Lower lobe of right lung (tissue), 2 donors: ENCODE results near the gene JUNB. TPM values are rescaled to one million over a fixed set of nuclear protein-coding genes. Genes with fewer than 3 reads are reported as not detected.

Experiments
- ATAC-seq, 2 donors: fragments of 200-7000 bp; cut with Tn5 transposase; one replicate each; pipeline ENCODE4 v1.9.1; 2020 to 2022; ENCODE audit warnings: mild to moderate bottlenecking in 2 of 2, moderate library complexity in 2 of 2
- DNase-seq: peaks from one replicate; pipeline ENCODE4 v3.0.0-alpha.2; 2020
- H3K27ac ChIP-seq: fragments of 200-600 bp; one replicate; pipeline ENCODE4 v1.8.0; 2022
- H3K27me3 ChIP-seq: fragments of 200-600 bp; one replicate; pipeline ENCODE4 v1.8.0; 2022; ENCODE audit warnings: low read depth
- H3K36me3 ChIP-seq: fragments of 200-600 bp; one replicate; pipeline ENCODE4 v1.8.0; 2022; ENCODE audit warnings: mild to moderate bottlenecking
- H3K4me1 ChIP-seq: fragments of 200-600 bp; one replicate; pipeline ENCODE4 v1.8.0; 2022
- H3K4me3 ChIP-seq: fragments of 200-600 bp; one replicate; pipeline ENCODE4 v1.8.0; 2022; ENCODE audit warnings: mild to moderate bottlenecking
- H3K9me3 ChIP-seq: fragments of 200-600 bp; one replicate; pipeline ENCODE4 v1.8.0; 2022
- intact Hi-C: fragments of 100-400 bp; cut with DNase I; formaldehyde crosslinking; loops from one replicate; pipeline ENCODE4 v1.11.0; 2022
- total RNA-seq: library from RNA; stranded (reverse); fragmentation: NEBNext Ultra II Directional; extraction: Animal tissue kit (Norgen Biotek cat#: 25700); gene quantifications from one replicate; pipeline ENCODE4 v1.2.1, GENCODE V29; 2021
- TF ChIP-seq, protein P1 (sequence below): fragments of 200-600 bp; IDR thresholded peaks from one replicate; pipeline ENCODE4 v1.8.0; 2022; ENCODE audit warnings: antibody characterized with exemption, mild to moderate bottlenecking
- donor health status: DM: no; HTN: yes; CAD: no; lungs with severe emphysema.

JUNB gene
- total RNA-seq, 1 donor from 2014 or later: 131 TPM

DNA sequence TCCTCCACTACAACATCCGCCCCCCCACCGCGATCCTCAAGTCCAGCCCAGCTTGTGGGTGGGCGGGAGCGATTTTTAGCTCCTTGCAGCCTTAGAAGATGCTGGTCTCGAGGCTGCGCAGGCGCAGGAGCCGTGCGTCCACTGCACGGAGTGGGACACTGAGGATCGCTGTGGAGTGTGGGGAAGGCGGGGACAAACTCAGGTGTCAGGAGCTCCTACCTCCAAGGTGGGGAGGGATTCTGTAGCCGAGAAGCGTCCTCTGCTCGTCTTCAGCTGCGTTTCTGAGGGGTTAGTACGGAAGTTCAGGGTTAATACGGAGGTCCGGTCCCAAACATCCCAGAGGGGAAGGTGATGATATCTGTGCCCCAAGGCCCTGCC, 43.3 kb downstream of the JUNB start, which contains the start of gene RTBDN:
Gene RTBDN, minus strand, starts transcription at position 14 of the 378 bp plus-strand sequence. CDS start 4,600 bp downstream, outside the sequence.
- H3K27ac ChIP-seq: no peak within 1 kb of the TSS
- DNase-seq (no peak), ATAC-seq (no peak)
- no peaks in the 10 kb centered on the region for H3K9me3 ChIP-seq
- peak within 1 kb of the TSS; percentile 47 for H3K4me3 ChIP-seq
- no peaks in the 10 kb centered on the region for H3K36me3 ChIP-seq
- H3K27me3 ChIP-seq: peaks cover 90% of the 10 kb centered on the region
- H3K4me1 ChIP-seq: peaks cover 18% of the 10 kb centered on the region
- intact Hi-C loops: no loop called here
- TF ChIP-seq, protein P1, sequence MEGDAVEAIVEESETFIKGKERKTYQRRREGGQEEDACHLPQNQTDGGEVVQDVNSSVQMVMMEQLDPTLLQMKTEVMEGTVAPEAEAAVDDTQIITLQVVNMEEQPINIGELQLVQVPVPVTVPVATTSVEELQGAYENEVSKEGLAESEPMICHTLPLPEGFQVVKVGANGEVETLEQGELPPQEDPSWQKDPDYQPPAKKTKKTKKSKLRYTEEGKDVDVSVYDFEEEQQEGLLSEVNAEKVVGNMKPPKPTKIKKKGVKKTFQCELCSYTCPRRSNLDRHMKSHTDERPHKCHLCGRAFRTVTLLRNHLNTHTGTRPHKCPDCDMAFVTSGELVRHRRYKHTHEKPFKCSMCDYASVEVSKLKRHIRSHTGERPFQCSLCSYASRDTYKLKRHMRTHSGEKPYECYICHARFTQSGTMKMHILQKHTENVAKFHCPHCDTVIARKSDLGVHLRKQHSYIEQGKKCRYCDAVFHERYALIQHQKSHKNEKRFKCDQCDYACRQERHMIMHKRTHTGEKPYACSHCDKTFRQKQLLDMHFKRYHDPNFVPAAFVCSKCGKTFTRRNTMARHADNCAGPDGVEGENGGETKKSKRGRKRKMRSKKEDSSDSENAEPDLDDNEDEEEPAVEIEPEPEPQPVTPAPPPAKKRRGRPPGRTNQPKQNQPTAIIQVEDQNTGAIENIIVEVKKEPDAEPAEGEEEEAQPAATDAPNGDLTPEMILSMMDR: no peak

DNA sequence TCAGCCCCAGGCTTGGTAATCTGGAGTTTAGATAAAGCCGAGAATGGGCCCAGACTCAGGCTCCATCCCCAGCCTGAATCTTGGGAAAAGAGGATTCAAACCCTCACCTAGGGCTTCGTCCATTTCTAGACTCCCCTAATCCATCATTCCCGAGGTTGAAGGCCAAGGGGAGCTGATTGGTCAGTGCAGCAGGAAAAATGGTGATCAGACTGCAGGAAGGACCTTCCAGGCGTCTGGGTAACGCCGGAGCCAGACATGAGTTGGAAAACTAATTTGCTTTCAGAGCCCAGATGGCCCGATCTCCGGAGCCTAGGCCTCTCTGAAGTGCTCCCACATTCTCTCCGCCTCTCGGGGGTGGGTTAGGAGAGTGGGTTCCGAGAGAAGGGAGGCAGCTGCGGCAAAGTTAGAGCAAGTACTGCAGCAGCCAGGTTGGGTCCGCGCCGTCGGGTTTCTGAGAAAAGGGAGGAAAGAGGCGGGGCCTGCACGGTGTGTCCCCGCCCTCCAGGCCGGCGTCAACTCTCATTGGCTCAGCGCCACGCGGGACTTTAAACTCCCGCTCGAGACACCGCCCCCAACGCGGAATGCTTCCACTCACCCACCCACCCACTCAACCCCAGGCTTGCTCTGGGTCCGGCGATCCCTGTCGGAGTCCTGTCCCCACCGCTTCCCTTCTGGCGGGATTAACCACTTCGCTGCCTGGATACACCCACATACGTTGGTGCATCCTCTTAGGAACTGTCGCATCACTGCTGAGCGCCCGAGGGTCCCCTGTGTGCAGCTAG, 43.9 kb downstream of the JUNB start:
- intact Hi-C loops: no loop called here
- Histone ChIP-seq H3K9me3 (no peaks in the 10 kb centered on the region), H3K4me3 (no peak overlapping the region), H3K4me1 (peaks cover 18% of the 10 kb centered on the region), H3K27ac (no peak overlapping the region), H3K36me3 (no peaks in the 10 kb centered on the region), H3K27me3 (peaks cover 90% of the 10 kb centered on the region)
- peak; percentile 57 for DNase-seq
- TF ChIP-seq, protein P1: no peak
- ATAC-seq: peak in 1 of 2 donors; percentile 2

DNA sequence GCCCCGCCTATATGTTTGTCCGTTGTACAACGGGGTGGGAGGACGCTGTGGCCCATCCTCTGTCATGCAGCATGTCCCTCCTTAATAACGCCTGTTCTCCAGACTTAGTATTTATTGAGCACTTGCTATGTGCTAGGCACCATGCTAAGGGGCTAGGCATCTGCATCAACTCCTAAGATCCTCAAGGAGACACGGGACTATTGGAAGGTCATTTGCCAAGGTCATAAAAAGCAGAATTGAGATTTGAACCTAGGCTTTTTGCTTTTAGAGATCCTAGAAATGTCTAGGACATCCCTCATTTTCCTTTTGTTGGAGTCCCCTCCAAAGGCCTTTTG, 45.2 kb downstream of the JUNB start:
- Histone ChIP-seq H3K27ac (no peak overlapping the region), H3K9me3 (no peaks in the 10 kb centered on the region), H3K4me3 (no peak overlapping the region), H3K36me3 (no peaks in the 10 kb centered on the region), H3K4me1 (peaks cover 28% of the 10 kb centered on the region), H3K27me3 (peaks cover 92% of the 10 kb centered on the region)
- DNase-seq (no peak), ATAC-seq (no peak)
- intact Hi-C loops: no loop called here
- TF ChIP-seq, protein P1: no peak

DNA sequence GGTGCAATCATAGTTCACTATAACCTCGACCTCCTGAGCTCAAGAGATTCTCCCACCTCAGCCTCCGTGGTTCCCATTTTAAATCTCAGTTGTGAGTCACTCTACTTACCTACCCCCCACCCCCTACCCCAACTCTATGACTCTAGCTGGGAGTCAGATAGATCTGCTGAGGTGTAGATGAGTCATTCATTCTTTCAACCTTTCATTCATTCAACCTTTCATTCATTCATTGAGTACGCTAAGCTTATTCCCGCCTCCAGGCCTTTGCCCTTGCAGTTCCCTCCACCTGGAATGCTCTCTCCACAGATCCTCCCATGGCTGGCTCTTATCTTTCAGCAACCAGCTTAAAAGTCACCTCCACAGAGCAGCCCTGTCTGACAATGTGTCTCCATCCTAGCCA, 45.9 kb downstream of the JUNB start:
- Histone ChIP-seq H3K27ac (no peak overlapping the region), H3K36me3 (no peaks in the 10 kb centered on the region), H3K9me3 (no peaks in the 10 kb centered on the region), H3K4me1 (peaks cover 28% of the 10 kb centered on the region), H3K4me3 (no peak overlapping the region), H3K27me3 (peaks cover 92% of the 10 kb centered on the region)
- intact Hi-C loops: no loop called here
- no peak for ATAC-seq
- TF ChIP-seq, protein P1: no peak
- DNase-seq: no peak

DNA sequence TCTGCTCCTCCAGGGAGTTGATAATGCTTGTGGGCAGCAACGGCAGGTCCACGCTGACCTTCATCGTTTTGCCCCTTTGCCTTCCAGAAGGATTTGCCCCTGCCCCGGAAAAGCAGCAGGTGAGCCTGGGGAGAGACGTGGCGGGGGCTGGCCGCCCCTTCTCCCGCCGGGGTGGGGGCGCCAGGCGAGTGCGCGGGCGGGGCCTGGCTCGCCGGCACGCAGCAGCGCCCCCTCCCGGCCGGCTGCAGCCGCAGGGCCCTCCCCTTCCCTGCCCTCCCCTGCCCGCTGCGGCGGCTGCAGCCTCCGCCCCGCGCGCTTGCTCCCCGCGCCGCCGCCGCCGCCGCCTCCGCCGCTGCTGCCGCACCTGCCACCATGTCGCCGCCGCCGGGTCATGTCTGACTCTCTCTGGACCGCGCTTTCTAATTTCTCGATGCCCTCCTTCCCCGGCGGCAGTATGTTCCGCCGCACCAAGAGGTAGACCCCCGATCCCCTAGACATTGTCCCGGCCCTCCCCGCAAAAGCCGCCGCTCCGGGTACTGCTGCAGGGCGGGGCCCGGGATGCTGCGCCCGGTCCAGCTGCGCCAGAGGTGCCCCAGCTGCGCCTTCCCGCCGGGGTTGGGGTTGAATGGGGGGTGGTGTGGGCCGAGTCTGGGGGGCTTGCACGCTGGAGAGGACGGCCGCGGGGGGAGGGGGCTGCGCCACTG, 47.0 kb downstream of the JUNB start, which contains the start of gene MAST1:
Gene MAST1, plus strand, starts transcription at position 334 of the 704 bp plus-strand sequence. Its CDS starts 58 bp downstream, at position 392.
- Histone ChIP-seq H3K4me1 (peaks cover 25% of the 10 kb centered on the region), H3K4me3 (peak within 1 kb of the TSS; percentile 35), H3K27me3 (peaks cover 89% of the 10 kb centered on the region), H3K27ac (no peak within 1 kb of the TSS), H3K36me3 (no peaks in the 10 kb centered on the region), H3K9me3 (no peaks in the 10 kb centered on the region)
- TF ChIP-seq, protein P1: peak; percentile 34
- ATAC-seq (peak; percentile 63 to 66), DNase-seq (peak; percentile 47)
- intact Hi-C loops: no loop called here
